ENCODE data around the gene BCAS3.

DNA sequence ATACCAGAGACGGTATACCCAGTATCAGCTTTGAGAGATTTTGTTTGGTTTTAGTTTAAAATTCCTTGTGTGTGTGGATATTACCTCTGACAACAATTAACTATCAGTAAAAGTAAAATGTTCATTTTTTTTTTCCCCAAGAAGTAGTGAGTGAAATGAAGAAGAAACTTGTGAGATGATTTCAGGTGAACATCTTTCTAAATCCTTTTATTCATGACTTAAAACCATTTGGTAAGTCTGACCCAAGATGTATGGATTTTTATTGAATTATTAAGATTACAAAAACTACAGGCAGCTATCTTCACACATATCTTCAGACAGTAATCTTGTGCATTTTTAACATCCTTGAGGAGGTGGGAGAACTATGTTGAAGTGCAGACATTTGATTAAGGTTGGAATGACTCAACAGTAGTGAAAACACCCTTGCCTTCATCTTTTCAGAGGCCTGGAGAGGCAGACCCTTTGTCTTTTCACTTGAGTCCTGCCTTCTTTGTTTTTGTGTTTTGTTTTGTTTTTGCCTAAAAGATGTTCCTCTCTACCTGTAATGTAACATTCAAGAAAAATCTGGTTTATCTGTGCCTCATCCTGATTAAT is 481.7 kb downstream of the BCAS3 start:
- TF ChIP-seq GATA2 (IDR thresholded peaks at IDR 0.05; ENCODE audit: low read depth, low read length) (no peak), GATA3 (IDR thresholded peaks at IDR 0.05; ENCODE audit: low read depth, low read length) (no peak)

All from SH-SY5Y (cell line).